Right kidney (tissue), 1 donor: ENCODE data around the gene MKKS.
"Not testable (repeated sequence)": the region's sequence is repeated elsewhere in the genome, so short reads cannot be mapped to it uniquely, and the experiment has no call there.

Experiments used
- DNase-seq: peaks from one replicate; pipeline ENCODE4 v3.0.0-alpha.2; 2016

The MKKS gene

DNA sequence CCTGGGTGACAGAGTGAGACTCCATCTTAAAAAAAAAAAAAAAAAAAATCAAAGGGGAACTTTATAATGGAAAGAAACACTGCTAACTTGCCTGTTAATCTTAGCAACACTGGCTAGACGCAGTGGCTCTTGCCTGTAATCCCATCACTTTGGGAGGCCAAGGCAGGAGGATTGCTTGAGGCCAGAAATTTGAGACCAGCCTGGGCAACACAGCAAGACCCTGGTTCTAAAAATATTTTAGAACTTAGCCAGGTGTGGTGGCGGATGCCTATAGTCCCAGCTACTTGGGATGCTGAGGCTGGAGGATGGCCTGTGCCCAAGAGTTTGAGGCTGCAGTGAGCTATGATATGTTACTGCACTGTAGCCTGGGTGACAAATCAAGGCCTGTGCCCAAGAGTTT, 16.8 kb downstream of the MKKS start:
- not testable (repeated sequence) for DNase-seq

GRCh38 chr20:10415013-10415650, 18.9 kb downstream of the MKKS start:
- DNase-seq: no peak

DNA sequence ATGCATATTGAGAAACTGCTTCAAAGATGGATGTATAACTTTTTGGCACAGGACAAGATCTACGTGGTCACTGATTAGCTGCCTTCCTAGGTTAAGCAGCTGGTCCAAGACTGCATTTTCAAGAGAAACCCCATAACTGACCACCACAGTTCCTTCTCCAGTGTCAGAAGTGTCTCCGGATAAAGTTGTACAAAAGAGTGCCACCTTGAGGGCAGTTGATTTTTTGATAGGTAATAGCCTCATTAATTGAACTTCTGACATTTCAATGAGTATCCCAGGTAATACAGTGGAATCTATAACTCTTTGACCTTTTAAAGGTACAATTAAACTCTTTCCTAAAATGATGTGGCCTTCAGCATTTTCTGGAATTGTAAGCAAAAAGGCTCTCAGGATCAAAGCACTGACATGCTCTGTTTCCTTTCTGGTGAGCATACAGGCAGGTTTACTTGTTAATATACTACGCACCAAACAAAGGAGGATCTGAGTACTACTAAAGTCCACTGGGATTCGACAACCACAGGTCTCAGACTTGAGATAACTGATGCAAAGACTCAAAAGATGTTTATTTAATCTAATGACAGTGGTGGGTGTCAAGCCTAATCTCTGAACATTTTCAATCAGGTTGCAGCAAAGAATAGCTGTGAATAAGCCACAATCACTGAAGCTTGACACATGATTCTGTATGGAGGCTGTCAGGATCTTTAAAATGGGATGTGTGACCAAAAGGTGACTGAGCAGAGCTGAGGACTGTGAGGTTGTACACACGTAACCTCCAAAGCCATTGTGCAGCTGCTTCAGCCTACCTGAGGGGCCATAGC, 21.2 kb downstream of the MKKS start:
- no peak for DNase-seq

DNA sequence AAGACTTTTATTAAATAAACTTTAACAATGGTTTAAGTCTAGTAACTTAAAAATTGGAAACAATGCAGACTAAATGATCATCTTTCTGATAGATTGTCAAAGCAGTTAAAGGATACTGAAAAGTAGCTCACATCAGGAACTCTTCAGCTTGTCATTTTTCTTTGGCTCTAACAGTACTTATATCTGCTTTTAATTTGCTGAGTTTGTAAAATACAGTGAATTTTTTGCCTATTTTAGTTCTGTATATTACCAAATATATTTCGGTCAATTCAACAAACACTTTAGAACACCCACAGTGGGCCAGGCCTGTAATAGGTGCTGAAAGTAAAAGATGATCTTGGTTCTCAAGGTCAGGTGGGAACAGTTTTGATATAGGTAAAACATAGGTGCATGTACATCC, 22.3 kb downstream of the MKKS start:
- DNase-seq: no peak

GRCh38 chr20:10408108-10408813, 25.8 kb downstream of the MKKS start:
- DNase-seq: no peak

GRCh38 chr20:10404959-10405530, 29.0 kb downstream of the MKKS start:
- DNase-seq: no peak

DNA sequence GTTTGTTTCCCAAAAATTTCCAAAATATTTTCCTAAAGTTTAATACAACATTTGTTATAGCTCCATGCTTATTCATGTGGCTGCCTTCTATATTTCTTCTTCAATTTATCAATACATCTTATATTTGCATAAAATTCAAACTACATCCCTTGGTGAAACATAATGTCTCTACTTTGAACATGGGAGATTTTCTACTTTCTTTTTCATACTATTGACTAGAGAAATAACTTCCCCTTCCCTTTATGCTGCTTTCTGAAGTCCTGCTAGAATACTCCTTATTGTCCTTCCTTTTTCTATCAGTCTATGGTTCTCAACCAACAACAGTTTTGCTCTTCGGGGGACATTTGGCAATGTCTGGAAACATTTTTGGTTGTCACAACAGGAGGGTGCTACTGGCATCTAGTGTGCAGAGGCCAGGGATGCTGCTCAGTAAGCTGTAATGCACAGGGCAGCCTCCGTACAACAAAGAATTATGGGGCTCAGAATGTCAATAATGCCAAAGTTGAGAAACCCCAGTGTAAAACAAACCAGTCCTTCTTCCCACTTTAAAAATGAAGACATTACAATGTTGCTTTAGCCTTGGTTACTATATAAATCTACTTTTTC, 29.9 kb downstream of the MKKS start:
- no peak for DNase-seq

GRCh38 chr20:10402938-10403608, 30.9 kb downstream of the MKKS start:
- no peak for DNase-seq

- DNase-seq: no peak
Observed at GRCh38 chr20:10398834-10399369, 35.1 kb downstream of the MKKS start.

- not testable (repeated sequence) for DNase-seq
Observed at GRCh38 chr20:10394752-10395151, 39.3 kb downstream of the MKKS start.

DNA sequence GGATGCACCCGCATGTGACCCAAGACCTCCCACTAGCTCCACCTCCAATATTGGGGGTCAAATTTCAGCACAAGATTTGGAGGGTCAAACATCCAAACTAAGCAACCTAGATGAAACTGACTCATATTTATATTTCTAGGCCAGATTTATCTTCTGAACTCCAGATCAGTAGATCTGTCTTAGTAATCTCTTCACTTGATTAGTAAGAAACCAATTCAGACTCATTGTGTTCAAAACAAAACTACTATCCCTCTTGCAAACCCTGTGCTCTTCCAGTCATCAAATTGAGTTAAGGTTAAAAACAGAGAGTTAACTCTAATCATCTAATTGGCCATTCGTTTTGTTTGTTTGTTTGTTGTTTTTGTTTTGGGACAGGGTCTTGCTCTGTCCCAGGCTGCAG, 43.3 kb downstream of the MKKS start:
- DNase-seq: no peak

- no peak for DNase-seq
Observed at GRCh38 chr20:10388597-10388996, 45.4 kb downstream of the MKKS start.

DNA sequence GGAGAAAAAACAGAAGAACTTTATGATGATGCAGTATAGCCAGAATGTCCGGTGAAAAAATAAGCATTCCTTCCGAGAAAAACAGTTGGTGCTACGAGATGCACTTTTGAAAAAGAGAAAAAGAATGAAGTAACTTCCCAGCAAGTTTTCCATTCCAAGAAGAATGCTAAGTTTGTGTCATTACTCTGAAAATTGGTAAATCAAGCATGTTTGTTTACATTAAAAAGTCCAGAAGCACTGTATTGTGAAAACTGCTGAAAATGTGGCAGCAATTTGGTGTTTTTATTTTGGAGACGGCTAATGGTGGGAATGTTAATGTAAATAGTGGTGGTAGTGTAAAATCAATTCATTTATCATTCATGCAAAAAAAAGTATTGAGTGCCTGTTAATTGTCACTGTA, 46.3 kb downstream of the MKKS start:
- DNase-seq: no peak

- no peak for DNase-seq
Observed at GRCh38 chr20:10385850-10386544, 48.0 kb downstream of the MKKS start.

GRCh38 chr20:10381477-10381876, 52.5 kb downstream of the MKKS start:
- DNase-seq: no peak

- DNase-seq: no peak
Observed at GRCh38 chr20:10379761-10380160, 54.3 kb downstream of the MKKS start.

GRCh38 chr20:10376270-10377075, 57.5 kb downstream of the MKKS start:
- DNase-seq: no peak

DNA sequence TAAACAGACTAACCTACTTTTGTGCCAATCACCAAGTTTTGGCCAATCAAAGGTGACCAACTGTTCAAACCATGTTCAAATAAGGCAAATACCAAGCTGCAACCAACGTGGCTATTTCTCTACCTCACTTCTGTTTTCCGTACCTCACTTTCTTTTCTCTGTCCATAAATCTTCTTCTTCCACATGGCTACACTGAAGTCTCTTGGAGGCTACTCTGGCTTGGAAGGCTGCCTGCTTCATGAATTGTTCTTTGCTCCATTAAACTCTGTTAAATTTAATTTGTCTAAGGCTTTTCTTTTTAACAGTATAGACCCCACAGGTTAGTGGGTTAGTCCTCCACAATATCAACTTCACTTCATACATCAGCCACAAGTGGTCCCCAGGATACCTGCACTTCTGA, 58.8 kb downstream of the MKKS start:
- no peak for DNase-seq

DNA sequence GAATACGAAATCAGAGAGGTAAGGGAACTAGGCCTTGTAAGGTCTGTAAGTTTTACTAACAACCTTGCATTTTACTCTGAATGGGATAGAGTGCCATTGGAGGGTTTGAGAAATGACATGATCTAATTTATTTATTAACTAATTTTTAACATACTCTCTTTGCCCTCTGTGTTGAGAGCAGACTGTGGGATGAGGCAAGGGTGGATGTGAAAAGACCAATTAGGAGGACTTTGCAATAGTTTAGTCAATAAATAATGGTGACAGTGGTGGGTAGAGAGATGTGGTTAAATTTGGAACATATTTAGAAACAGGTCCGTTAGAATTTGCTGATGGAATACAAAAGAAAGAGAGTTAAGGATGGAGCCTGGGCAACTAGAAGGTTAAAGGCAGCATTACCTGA, 60.0 kb downstream of the MKKS start:
- DNase-seq: no peak

GRCh38 chr20:10371467-10371866, 62.6 kb downstream of the MKKS start:
- no peak for DNase-seq
